Hepatocyte (in vitro differentiated cells): ENCODE data around the gene PRCD.
"Not testable (repeated sequence)": the region's sequence is repeated elsewhere in the genome, so short reads cannot be mapped to it uniquely, and the experiment has no call there.

Experiments
- EZH2 ChIP-seq: fragments of 200-600 bp; sonication (generic); IDR thresholded peaks from 2 replicates; pipeline ENCODE4 v1.6.1; 2016; ENCODE audit warnings: antibody characterized with exemption, mild to moderate bottlenecking, borderline replicate concordance
- TF ChIP-seq, protein P1 (sequence below): fragments of 200-600 bp; sonication (generic); IDR thresholded peaks from 2 replicates; pipeline ENCODE4 v1.5.1; 2016; ENCODE audit warnings: antibody characterized with exemption, mild to moderate bottlenecking; ENCODE audit not compliant: poor library complexity

DNA sequence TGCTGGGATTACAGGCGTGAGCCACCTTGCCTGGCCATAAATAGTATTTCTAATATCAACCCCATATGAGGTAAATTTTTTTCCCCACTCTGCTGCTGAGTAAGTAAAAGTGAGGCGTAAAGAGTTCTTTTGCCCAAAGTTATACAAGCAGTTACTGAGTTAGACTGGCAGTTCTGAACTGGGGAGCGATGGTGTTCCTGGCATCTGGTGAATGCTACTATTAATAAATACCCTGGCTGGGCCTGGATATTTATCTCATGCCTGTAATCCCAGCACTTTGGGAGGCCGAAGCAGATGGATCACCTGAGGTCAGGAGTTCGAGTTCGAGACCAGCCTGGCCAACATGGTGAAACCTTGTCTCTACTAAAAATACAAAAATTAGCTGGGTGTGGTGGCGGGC is 19.6 kb downstream of the PRCD start:
- TF ChIP-seq EZH2, result not testable (repeated sequence)
- TF ChIP-seq, protein P1, sequence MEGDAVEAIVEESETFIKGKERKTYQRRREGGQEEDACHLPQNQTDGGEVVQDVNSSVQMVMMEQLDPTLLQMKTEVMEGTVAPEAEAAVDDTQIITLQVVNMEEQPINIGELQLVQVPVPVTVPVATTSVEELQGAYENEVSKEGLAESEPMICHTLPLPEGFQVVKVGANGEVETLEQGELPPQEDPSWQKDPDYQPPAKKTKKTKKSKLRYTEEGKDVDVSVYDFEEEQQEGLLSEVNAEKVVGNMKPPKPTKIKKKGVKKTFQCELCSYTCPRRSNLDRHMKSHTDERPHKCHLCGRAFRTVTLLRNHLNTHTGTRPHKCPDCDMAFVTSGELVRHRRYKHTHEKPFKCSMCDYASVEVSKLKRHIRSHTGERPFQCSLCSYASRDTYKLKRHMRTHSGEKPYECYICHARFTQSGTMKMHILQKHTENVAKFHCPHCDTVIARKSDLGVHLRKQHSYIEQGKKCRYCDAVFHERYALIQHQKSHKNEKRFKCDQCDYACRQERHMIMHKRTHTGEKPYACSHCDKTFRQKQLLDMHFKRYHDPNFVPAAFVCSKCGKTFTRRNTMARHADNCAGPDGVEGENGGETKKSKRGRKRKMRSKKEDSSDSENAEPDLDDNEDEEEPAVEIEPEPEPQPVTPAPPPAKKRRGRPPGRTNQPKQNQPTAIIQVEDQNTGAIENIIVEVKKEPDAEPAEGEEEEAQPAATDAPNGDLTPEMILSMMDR, result not testable (repeated sequence)
